ENCODE data around the gene PCDHGB1.
"Not testable (repeated sequence)": the region's sequence is repeated elsewhere in the genome, so short reads cannot be mapped to it uniquely, and the experiment has no call there.

PCDHGB1 gene

GRCh38 chr5:141346017-141346416, 3.9 kb upstream of the PCDHGB1 start:
- not testable (repeated sequence) for DNase-seq (ENCODE audit: low read depth)

GRCh38 chr5:141351591-141351990, 1.7 kb downstream of the PCDHGB1 start:
- DNase-seq (ENCODE audit: low read depth), result no peak

- DNase-seq (ENCODE audit: low read depth), result no peak
Measured at GRCh38 chr5:141354900-141355469, 5.1 kb downstream of the PCDHGB1 start, which contains the start of gene PCDHGA4. Gene PCDHGA4, plus strand, starts transcription at chr5:141355021. Its CDS starts 87 bp downstream, at chr5:141355108.

- DNase-seq (ENCODE audit: low read depth), result no peak
Measured at GRCh38 chr5:141355641-141356040, 5.7 kb downstream of the PCDHGB1 start.

DNA sequence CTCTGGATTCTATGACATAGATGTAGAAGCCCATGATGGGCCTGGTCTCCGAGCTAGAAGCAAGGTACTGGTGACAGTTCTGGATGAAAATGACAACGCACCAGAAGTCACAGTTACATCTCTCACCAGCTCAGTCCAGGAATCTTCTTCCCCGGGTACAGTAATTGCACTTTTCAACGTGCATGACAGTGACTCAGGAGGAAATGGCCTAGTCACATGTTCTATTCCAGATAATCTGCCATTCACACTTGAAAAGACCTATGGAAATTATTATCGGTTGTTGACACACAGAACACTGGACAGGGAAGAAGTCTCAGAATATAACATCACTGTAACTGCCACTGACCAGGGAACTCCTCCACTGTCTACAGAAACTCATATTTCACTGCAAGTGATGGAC, 6.2 kb downstream of the PCDHGB1 start:
- no peak for DNase-seq (ENCODE audit: low read depth)

GRCh38 chr5:141356950-141357349, 7.1 kb downstream of the PCDHGB1 start:
- DNase-seq (ENCODE audit: low read depth), result no peak

GRCh38 chr5:141359790-141360426, 10.0 kb downstream of the PCDHGB1 start, which contains the start of gene PCDHGB2:
Gene PCDHGB2, plus strand, starts transcription at chr5:141359994. Its CDS starts 142 bp downstream, at chr5:141360136.
- DNase-seq (ENCODE audit: low read depth), result no peak

- DNase-seq (ENCODE audit: low read depth), result no peak
Measured at GRCh38 chr5:141360685-141361084, 10.8 kb downstream of the PCDHGB1 start.

GRCh38 chr5:141362719-141363118, 12.8 kb downstream of the PCDHGB1 start:
- no peak for DNase-seq (ENCODE audit: low read depth)

GRCh38 chr5:141363952-141364660, 14.2 kb downstream of the PCDHGB1 start, which contains the start of gene PCDHGA5:
Gene PCDHGA5, plus strand, starts transcription at chr5:141364162. Its CDS starts 169 bp downstream, at chr5:141364331.
- DNase-seq (ENCODE audit: low read depth), result no peak

DNA sequence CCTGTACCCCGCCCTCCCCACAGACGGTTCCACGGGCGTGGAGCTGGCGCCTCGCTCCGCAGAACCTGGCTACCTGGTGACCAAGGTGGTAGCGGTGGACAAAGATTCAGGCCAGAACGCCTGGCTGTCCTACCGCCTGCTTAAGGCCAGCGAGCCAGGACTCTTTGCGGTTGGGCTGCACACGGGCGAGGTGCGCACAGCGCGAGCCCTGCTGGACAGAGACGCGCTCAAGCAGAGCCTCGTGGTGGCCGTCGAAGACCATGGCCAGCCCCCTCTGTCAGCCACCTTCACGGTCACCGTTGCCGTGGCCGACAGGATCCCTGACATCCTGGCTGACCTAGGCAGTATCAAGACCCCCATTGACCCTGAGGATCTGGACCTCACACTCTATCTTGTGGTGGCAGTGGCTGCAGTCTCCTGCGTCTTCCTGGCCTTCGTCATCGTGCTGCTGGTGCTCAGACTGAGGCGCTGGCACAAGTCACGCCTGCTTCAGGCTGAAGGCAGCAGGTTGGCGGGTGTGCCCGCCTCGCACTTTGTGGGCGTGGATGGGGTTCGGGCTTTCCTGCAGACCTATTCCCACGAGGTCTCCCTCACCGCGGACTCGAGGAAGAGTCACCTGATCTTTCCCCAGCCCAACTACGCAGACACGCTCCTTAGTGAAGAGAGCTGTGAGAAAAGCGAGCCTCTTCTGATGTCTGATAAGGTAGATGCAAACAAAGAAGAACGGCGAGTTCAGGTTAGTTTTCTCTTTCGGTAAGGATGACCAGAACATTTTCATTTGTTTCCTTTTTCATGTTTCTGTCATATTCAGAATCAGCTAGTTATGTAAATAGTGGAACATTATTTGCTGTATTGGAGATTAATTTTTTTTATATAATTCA, 16.4 kb downstream of the PCDHGB1 start:
- no peak for DNase-seq (ENCODE audit: low read depth)

- DNase-seq (ENCODE audit: low read depth), result no peak
Measured at GRCh38 chr5:141369994-141370848, 20.3 kb downstream of the PCDHGB1 start, which contains the start of gene PCDHGB3. Gene PCDHGB3, plus strand, starts transcription at chr5:141370242. Its CDS starts 153 bp downstream, at chr5:141370395.

DNA sequence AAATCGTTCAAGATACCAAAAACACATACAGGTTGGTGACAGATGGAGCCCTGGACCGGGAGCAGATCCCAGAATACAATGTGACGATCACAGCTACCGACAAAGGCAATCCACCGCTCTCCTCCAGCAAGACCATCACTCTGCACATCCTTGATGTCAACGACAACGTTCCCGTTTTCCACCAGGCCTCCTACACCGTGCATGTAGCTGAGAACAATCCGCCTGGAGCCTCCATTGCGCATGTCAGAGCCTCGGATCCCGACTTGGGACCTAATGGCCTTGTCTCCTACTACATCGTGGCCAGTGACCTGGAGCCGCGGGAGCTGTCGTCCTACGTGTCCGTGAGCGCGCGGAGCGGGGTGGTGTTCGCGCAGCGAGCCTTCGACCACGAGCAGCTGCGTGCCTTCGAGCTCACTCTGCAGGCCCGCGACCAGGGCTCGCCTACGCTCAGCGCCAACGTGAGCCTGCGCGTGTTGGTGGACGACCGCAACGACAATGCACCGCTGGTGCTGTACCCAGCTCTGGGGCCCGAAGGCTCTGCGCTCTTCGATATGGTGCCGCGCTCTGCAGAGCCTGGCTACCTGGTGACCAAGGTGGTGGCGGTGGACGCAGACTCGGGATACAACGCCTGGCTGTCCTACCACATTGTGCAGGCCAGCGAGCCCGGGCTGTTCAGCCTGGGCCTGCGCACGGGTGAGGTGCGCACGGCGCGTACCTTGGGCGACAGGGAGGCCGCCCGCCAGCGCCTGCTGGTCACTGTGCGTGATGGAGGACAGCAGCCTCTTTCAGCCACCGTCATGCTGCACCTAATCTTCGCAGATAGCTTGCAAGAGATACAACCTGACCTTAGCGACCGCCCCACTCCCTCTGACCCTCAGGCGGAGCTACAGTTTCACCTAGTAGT, 21.9 kb downstream of the PCDHGB1 start:
- no peak for DNase-seq (ENCODE audit: low read depth)

DNA sequence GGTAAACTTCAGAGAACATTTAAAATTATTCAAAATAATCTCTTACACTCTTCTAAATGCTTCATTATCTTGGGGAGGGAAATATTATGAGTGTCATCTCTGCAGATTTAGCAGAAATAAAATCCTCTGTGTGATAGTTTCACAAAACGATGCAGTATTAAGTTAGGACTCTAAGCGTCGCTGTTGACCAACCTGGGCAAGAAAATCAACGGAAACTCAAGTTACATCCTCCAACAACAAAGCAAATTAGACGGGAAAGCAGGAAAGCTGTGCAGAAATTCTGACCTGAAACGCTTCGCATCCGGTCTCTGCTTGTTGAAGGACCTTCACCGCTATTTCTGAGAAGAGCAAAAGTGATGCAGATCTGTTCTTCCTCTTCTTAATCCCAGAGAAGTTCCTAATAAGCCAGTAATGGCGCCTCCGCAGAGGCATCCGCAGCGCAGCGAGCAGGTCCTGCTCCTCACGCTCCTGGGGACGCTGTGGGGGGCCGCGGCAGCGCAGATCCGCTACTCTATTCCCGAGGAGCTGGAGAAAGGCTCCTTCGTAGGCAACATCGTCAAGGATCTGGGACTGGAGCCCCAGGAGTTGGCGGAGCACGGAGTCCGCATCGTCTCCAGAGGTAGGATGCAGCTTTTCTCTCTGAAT, 23.9 kb downstream of the PCDHGB1 start, which contains the start of gene PCDHGA6:
Gene PCDHGA6, plus strand, starts transcription at position 219 of the 645 bp plus-strand sequence. Its CDS starts 193 bp downstream, at position 412.
- DNase-seq (ENCODE audit: low read depth), result no peak

GRCh38 chr5:141374627-141375026, 24.7 kb downstream of the PCDHGB1 start:
- no peak for DNase-seq (ENCODE audit: low read depth)

DNA sequence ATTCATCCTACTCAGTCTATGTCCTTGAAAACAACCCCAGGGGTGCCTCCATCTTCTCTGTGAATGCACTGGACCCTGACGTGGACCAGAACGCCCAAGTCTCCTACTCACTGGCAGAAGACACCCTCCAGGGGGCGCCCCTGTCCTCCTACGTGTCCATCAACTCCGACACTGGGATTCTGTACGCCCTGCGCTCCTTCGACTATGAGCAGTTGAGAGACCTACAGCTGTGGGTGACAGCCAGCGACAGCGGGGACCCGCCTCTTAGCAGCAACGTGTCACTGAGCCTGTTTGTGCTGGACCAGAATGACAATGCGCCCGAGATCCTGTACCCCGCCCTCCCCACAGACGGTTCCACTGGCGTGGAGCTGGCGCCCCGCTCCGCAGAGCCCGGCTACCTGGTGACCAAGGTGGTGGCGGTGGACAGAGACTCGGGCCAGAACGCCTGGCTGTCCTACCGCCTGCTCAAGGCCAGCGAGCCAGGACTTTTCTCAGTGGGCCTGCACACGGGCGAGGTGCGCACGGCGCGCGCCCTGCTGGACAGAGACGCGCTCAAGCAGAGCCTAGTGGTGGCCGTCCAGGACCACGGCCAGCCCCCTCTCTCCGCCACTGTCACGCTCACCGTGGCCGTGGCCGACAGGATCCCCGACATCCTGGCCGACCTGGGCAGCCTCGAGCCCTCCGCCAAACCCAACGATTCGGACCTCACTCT, 25.7 kb downstream of the PCDHGB1 start:
- DNase-seq (ENCODE audit: low read depth), result not testable (repeated sequence)

- no peak for DNase-seq (ENCODE audit: low read depth)
Measured at GRCh38 chr5:141382469-141383294, 32.8 kb downstream of the PCDHGB1 start, which contains the start of gene PCDHGA7. Gene PCDHGA7, plus strand, starts transcription at chr5:141382742. Its CDS starts 158 bp downstream, at chr5:141382900.

Data from stimulated activated CD8-positive, alpha-beta memory T cell treated with anti-CD3 and anti-CD28 coated beads, Interleukin-12 subunit alpha, Interleukin-12 subunit beta, amount 100 ng/mL, for 1 hour (primary cell).